ENCODE measurements around the gene WT1. TPM values are rescaled to one million over a fixed set of nuclear protein-coding genes. Genes with fewer than 3 reads are reported as not detected.

Gene WT1
- total RNA-seq, 2 experiments from 2014 or later: not detected

- peaks cover 3% of the 10 kb centered on the region for H3K27me3 Mint-ChIP-seq
- DNase-seq (no peak), ATAC-seq (no peak)
- no peak for TF ChIP-seq CTCF (IDR thresholded peaks at IDR 0.05)
- H3K4me1 Mint-ChIP-seq (ENCODE audit: low read depth): no peaks in the 10 kb centered on the region
- no peaks in the 10 kb centered on the region for H3K9me3 Mint-ChIP-seq
- intact Hi-C loops (cut with micrococcal nuclease): no loop called here
- no peaks in the 10 kb centered on the region for H3K36me3 Mint-ChIP-seq (ENCODE audit: low read depth)
- CTCF ChIA-PET: no interaction called here
- H3K4me3 Mint-ChIP-seq: no peak overlapping the region
- no peak overlapping the region for H3K27ac Mint-ChIP-seq
- POLR2A ChIA-PET: no interaction called here
Observed at GRCh38 chr11:32386770-32387377, 48.5 kb downstream of the WT1 start.

- TF ChIP-seq CTCF (IDR thresholded peaks at IDR 0.05): no peak
- H3K9me3 Mint-ChIP-seq: no peaks in the 10 kb centered on the region
- peaks cover 3% of the 10 kb centered on the region for H3K27me3 Mint-ChIP-seq
- DNase-seq (no peak), ATAC-seq (no peak)
- intact Hi-C loops (cut with micrococcal nuclease): no loop called here
- H3K4me3 Mint-ChIP-seq: no peak overlapping the region
- POLR2A ChIA-PET: interaction anchor here (0.7 kb wide), 1 partner anchor 198 kb away, joined by 3 read pairs; the partner anchor contains the start of gene EIF3M
- no peaks in the 10 kb centered on the region for H3K4me1 Mint-ChIP-seq (ENCODE audit: low read depth)
- no peak overlapping the region for H3K27ac Mint-ChIP-seq
- no peaks in the 10 kb centered on the region for H3K36me3 Mint-ChIP-seq (ENCODE audit: low read depth)
- CTCF ChIA-PET: no interaction called here
Observed at GRCh38 chr11:32385998-32386397, 49.3 kb downstream of the WT1 start.

- no peak for TF ChIP-seq CTCF (IDR thresholded peaks at IDR 0.05)
- no peaks in the 10 kb centered on the region for H3K9me3 Mint-ChIP-seq
- H3K4me3 Mint-ChIP-seq: no peak overlapping the region
- no peaks in the 10 kb centered on the region for H3K4me1 Mint-ChIP-seq (ENCODE audit: low read depth)
- no peak for ATAC-seq
- POLR2A ChIA-PET: no interaction called here
- H3K27me3 Mint-ChIP-seq: peaks cover 3% of the 10 kb centered on the region
- H3K36me3 Mint-ChIP-seq (ENCODE audit: low read depth): no peaks in the 10 kb centered on the region
- intact Hi-C loops (cut with micrococcal nuclease): no loop called here
- CTCF ChIA-PET: no interaction called here
- no peak overlapping the region for H3K27ac Mint-ChIP-seq
- DNase-seq: no peak
Observed at GRCh38 chr11:32382339-32383049, 52.8 kb downstream of the WT1 start.

- Mint-ChIP-seq H3K4me1 (ENCODE audit: low read depth) (no peaks in the 10 kb centered on the region), H3K36me3 (ENCODE audit: low read depth) (no peaks in the 10 kb centered on the region), H3K4me3 (no peak overlapping the region), H3K27ac (no peak overlapping the region), H3K9me3 (no peaks in the 10 kb centered on the region), H3K27me3 (peaks cover 3% of the 10 kb centered on the region)
- ATAC-seq (no peak), DNase-seq (no peak)
- TF ChIP-seq CTCF (IDR thresholded peaks at IDR 0.05): no peak
- ChIA-PET CTCF (no interaction called here), POLR2A (no interaction called here)
- intact Hi-C loops (cut with micrococcal nuclease): no loop called here
Observed at GRCh38 chr11:32381179-32381578, 54.2 kb downstream of the WT1 start.

- no peaks in the 10 kb centered on the region for H3K4me1 Mint-ChIP-seq (ENCODE audit: low read depth)
- no peak overlapping the region for H3K4me3 Mint-ChIP-seq
Observed at GRCh38 chr11:32379719-32380118, 55.6 kb downstream of the WT1 start.

More at GRCh38 chr11:32379719-32380118, 55.6 kb downstream of the WT1 start:
- DNase-seq (no peak), ATAC-seq (no peak)
- CTCF ChIA-PET: no interaction called here
- POLR2A ChIA-PET: no interaction called here
- Mint-ChIP-seq H3K27me3 (peaks cover 3% of the 10 kb centered on the region), H3K9me3 (peaks cover under 1% of the 10 kb centered on the region), H3K36me3 (ENCODE audit: low read depth) (no peaks in the 10 kb centered on the region), H3K27ac (no peak overlapping the region)
- intact Hi-C loops (cut with micrococcal nuclease): no loop called here
- TF ChIP-seq CTCF (IDR thresholded peaks at IDR 0.05): no peak

Measured in activated CD8-positive, alpha-beta T cell treated with anti-CD3 and anti-CD28 coated beads for 36 hours (primary cell).